ENCODE measurements around the gene DHRS13.
"Not testable (repeated sequence)": the region's sequence is repeated elsewhere in the genome, so short reads cannot be mapped to it uniquely, and the experiment has no call there.

The DHRS13 gene

GRCh38 chr17:28881533-28882056 lies 21.3 kb downstream of the DHRS13 start:
- DNase-seq, result no peak

GRCh38 chr17:28880572-28880945 lies 22.3 kb downstream of the DHRS13 start:
- DNase-seq, result no peak

GRCh38 chr17:28879886-28880571 lies 22.9 kb downstream of the DHRS13 start:
- DNase-seq, result no peak

- DNase-seq, result no peak
These were observed 23.9 kb downstream of the DHRS13 start for GRCh38 chr17:28878981-28879380.

GRCh38 chr17:28878158-28878910 lies 24.5 kb downstream of the DHRS13 start:
- no peak for DNase-seq

- not testable (repeated sequence) for DNase-seq
These were observed 25.6 kb downstream of the DHRS13 start for GRCh38 chr17:28877150-28877711.

GRCh38 chr17:28875848-28876550 lies 26.9 kb downstream of the DHRS13 start:
- DNase-seq, result no peak

GRCh38 chr17:28874750-28875149 lies 28.1 kb downstream of the DHRS13 start:
- DNase-seq, result no peak

- no peak for DNase-seq
These were observed 29.0 kb downstream of the DHRS13 start for GRCh38 chr17:28873839-28874238.

- no peak for DNase-seq
These were observed 31.8 kb downstream of the DHRS13 start for GRCh38 chr17:28871056-28871579.

- no peak for DNase-seq
These were observed 35.6 kb downstream of the DHRS13 start for GRCh38 chr17:28867276-28867675.

- no peak for DNase-seq
These were observed 36.7 kb downstream of the DHRS13 start for GRCh38 chr17:28865946-28866752.

- no peak for DNase-seq
These were observed 37.7 kb downstream of the DHRS13 start for GRCh38 chr17:28864991-28865849.

GRCh38 chr17:28863953-28864352 lies 38.9 kb downstream of the DHRS13 start:
- no peak for DNase-seq

- no peak for DNase-seq
These were observed 40.3 kb downstream of the DHRS13 start for GRCh38 chr17:28862561-28862960.

- DNase-seq, result no peak
These were observed 41.3 kb downstream of the DHRS13 start for GRCh38 chr17:28861393-28862203.

- DNase-seq, result no peak
These were observed 42.5 kb downstream of the DHRS13 start for GRCh38 chr17:28860363-28860808.

GRCh38 chr17:28858801-28859355 lies 44.0 kb downstream of the DHRS13 start:
- no peak for DNase-seq

GRCh38 chr17:28857905-28858800 lies 44.7 kb downstream of the DHRS13 start:
- no peak for DNase-seq

Data from amniotic stem cell (primary cell).